ENCODE data around the gene CTR9. TPM values are rescaled to one million over a fixed set of nuclear protein-coding genes. Genes with fewer than 3 reads are reported as not detected.

CTR9 gene
- total and polyA plus RNA-seq, 9 of the 15 experiments (the other 6 are each of a cell fraction or from before 2014, with no cell fraction given) = 25.4 to 79.3 (median 47.3) TPM

DNA sequence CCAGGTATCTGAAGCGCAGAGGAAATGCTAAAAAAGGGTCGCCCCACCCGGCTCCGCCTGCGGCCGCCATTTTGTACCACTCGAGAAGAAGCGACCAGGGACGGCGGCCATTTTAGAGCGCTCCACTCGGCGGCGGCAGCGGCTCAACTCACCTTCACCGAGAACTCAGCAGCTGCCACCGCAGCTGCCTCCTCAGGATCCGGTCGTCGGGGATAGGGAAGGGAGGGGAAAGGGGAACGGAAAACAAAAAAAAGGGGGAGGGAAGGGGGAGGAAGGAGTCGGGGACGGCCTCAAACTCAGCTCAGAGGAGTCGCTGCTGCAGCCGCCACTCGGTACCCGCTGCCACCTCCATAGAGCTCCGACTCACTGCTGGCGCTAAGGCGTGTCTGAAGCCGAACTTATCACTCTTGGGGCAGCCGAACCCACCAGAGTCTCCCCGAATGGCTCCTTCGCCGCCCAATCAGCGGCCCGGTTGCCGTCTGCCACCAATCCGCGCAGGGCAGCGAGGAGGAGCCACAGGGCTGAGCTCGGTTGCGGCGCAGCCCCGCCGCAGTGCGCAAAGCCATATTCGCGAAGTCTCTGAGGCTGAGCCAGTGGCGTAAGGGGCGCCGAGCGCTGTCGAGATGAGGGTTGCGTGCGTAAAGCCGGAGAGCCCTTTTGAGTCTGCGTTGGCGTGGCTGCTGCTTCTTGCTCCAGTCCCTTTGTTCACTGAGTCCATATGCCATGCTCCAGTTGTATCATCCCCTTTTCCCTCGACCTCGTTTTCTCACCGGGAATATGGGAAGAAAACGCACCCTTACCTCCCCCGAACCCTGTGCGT lies 57.7 kb downstream of the CTR9 start, which contains the start of gene EIF4G2 (continued):
- TF ChIP-seq PURB (CRISPR knock-in tag; IDR thresholded peaks at IDR 0.05; ENCODE audit: low read depth) (no peak), WHSC1 (IDR thresholded peaks at IDR 0.05; ENCODE audit: low read length) (no peak), PTTG1 (tag; IDR thresholded peaks at IDR 0.05; ENCODE audit: low read depth) (no peak), COPS2 (conservative IDR thresholded peaks at IDR 0.05) (no peak), SREBF2 (CRISPR knock-in tag; IDR thresholded peaks at IDR 0.05) (peak; percentile 87; the same call in 1 of the 2 replicates), EP400 (IDR thresholded peaks at IDR 0.05) (peak; percentile 96), RBM14 (IDR thresholded peaks at IDR 0.05; ENCODE audit: borderline replicate concordance, insufficient read depth, low read depth, low read length) (no peak), NCOA2 (IDR thresholded peaks at IDR 0.05; ENCODE audit: partially characterized antibody in 2 of 2) (peak in 1 of 2 experiments; percentile 62), JUNB (CRISPR knock-in tag; conservative IDR thresholded peaks at IDR 0.05) (no peak), MYC (IDR thresholded peaks at IDR 0.05; ENCODE audit: low read depth, low read length) (peak; percentile 76), MYC (CRISPR knock-in tag; IDR thresholded peaks at IDR 0.05; ENCODE audit: borderline replicate concordance, low read depth) (no peak), CHD2 (IDR thresholded peaks at IDR 0.05; ENCODE audit: low read depth, low read length) (peak; percentile 11), HDAC6 (IDR thresholded peaks at IDR 0.05; ENCODE audit: low read depth, low read length) (no peak), MAFK (IDR thresholded peaks at IDR 0.05; ENCODE audit: low read length) (no peak; the same call in 1 of the 2 replicates), SRSF3 (IDR thresholded peaks at IDR 0.05; ENCODE audit: insufficient read depth, low read length) (no peak), ZBTB33 (CRISPR knock-in tag; IDR thresholded peaks at IDR 0.05) (no peak; the same call in 1 of the 2 replicates), GATA2 (CRISPR knock-in tag; IDR thresholded peaks at IDR 0.05) (no peak), DEAF1 (CRISPR knock-in tag; IDR thresholded peaks at IDR 0.05) (no peak)
- TF ChIP-seq, protein P1, sequence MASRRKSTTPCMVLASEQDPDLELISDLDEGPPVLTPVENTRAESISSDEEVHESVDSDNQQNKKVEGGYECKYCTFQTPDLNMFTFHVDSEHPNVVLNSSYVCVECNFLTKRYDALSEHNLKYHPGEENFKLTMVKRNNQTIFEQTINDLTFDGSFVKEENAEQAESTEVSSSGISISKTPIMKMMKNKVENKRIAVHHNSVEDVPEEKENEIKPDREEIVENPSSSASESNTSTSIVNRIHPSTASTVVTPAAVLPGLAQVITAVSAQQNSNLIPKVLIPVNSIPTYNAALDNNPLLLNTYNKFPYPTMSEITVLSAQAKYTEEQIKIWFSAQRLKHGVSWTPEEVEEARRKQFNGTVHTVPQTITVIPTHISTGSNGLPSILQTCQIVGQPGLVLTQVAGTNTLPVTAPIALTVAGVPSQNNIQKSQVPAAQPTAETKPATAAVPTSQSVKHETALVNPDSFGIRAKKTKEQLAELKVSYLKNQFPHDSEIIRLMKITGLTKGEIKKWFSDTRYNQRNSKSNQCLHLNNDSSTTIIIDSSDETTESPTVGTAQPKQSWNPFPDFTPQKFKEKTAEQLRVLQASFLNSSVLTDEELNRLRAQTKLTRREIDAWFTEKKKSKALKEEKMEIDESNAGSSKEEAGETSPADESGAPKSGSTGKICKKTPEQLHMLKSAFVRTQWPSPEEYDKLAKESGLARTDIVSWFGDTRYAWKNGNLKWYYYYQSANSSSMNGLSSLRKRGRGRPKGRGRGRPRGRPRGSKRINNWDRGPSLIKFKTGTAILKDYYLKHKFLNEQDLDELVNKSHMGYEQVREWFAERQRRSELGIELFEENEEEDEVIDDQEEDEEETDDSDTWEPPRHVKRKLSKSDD (conservative IDR thresholded peaks at IDR 0.05; ENCODE audit: low read length) = peak; percentile 95
- TF ChIP-seq, protein P2, sequence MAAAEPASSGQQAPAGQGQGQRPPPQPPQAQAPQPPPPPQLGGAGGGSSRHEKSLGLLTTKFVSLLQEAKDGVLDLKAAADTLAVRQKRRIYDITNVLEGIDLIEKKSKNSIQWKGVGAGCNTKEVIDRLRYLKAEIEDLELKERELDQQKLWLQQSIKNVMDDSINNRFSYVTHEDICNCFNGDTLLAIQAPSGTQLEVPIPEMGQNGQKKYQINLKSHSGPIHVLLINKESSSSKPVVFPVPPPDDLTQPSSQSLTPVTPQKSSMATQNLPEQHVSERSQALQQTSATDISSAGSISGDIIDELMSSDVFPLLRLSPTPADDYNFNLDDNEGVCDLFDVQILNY (CRISPR knock-in tag; IDR thresholded peaks at IDR 0.05) = no peak
